ENCODE measurements around the gene PDE2A.
A peak's percentile ranks its signal among the peaks of the same experiment; 100 is the strongest.

Gene PDE2A

DNA sequence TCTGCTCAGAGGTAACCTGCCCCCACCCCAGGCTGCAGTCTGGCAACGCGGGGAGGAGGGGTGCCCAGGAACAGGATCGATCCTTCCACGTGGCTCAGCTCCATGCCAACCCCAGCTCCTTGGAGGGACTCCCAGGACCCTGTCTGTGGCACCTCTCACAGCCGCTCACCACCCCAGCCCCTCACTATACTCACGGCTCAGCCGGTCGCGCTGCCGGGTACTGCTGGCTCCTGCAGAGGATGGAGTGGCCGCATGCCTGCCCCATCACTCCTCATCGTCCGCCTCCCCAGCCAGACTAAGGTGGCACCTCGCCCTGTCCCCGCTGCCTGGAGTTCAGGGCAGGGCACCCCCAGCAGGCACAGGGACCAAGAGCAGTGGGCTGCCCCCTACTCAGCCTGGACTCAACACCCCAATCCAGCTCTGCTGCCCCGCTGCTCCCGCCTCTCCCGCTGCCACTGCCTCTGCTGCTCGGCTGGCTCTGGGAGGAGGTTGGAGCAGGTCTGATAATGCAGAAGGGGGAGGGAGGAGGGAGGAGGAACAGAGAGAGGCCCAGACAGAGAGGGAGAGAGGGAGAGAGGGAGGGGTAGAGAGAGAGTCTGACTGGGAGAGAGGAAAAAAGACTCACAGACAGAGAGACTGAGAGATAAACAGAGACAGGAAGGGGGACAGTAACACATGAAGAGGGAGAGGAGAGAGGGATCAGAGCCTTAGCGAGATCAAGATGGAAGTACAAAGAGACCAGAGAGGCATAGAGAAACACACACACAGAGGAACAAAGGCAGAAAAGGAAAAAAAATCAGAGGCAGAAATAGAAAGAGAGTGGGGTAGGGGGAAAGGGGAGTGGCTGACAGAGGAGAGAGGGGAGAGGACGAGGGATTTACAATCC lies at the start of gene PDE2A:
Gene PDE2A (minus strand): TSS at position 480 of the 886 bp plus-strand sequence. CDS start 215 bp downstream, at position 265.
- no peak for DNase-seq (ENCODE audit: low spot score)

DNA sequence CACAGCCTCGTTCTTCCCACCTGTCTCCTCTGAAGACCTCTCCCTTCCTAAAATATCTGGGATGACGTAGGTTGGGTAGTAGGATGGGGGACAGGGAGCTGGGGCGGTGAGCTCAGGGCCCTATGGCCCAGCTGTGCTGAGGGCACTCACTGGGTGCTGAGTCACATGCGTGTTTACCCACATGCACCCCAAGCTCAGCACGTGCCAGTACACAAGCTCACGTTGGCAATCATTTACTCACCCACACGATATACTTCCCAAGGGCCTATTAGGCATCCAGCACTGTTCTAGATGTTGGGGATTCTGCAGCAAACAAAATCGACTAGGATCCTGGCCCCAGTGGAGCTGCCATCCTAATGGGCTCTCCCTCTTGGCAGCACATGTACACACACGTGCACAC lies 49.3 kb upstream of the PDE2A start:
- DNase-seq (ENCODE audit: low spot score), result no peak

DNA sequence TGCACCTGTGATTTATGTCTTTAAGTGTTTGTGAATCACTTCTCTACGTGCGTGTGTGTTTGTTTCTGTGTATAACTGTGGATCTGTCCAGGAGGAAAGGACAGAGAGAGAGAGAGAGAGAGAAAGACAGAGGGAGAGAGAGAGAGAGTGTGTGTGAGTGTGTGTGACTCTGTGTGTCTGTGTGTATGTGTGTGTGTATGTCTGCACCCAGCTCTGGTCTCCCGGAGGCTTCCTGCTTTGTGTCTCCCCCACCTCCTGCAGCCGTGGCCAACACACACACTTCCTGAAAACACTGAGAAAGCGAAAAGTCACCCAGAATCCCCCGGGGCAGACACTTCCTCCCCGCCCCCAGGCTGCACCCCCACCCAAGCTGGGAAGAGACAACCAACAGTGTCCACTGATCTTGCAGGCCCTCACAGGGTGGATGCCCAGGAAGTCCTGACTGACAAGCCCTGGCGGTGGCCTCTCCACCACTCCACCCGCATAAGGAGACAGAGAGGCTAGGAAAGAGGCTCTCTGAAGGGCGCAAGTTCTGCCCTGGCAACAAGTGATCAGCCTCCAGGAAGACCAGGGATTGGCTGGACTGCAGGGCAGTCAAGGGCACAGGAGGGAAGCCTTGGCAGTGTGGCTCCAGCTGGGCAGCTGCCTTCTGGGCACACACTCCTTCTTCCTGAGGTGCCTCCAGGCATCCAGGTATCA lies 48.0 kb upstream of the PDE2A start:
- peak; percentile 90 for DNase-seq (ENCODE audit: low spot score)

DNA sequence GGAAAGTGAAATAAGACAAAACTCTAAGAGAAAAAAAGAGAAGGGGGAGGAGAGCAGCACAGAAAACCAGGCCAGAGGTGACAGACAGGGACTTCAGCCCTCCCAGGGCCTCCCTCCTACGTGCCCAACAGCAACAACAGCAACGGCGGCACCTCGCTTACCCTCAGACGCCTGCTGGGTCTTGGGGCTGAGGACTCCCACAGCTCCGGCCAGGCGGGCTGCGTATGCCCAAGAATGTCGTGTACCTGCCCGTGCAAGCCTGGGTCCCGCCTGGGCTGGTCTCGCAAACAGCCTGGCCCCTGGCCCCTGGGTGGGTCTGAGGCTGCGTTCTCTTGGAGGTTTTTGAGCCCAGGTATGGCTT lies 47.4 kb upstream of the PDE2A start:
- DNase-seq (ENCODE audit: low spot score), result no peak

DNA sequence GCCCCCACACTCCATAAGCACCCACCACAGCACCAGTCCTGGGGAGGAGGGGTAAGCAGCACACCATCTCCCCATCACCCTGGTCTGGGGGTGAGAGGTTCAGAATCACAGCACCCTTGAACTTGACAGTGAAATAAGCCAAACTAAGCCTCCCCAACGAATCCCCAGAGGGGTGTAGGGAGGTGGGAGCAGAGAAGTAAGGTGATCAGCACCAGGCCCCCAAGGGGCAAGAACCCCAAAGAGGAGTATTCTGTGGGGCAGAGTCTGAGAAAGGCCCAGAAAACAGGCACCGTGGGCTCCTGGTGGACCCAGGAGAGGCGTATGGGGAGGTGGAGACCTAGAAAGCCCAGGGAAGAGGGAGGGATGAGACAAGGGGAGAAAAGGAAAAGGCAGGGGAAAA lies 47.1 kb upstream of the PDE2A start:
- no peak for DNase-seq (ENCODE audit: low spot score)

DNA sequence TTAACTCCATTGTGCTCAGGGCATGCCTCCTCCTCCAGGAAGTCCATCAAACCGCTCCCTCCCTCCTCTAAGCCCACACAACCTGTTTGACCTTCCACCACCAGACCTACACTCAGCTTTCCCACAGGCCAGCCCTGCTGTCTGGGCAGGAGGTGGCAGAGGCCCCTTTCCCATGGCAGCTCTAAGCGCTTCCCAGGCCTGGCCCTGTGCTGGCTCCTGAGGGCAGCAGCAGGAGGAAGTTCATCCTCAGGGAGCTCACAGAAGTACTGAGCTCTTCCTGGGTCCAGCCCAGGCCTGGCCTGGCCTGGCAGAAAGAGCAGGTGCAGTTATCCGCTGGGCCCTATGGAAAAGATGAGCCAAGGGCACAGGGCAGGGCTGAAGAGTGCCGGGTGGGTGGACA lies 46.6 kb upstream of the PDE2A start:
- no peak for DNase-seq (ENCODE audit: low spot score)

DNA sequence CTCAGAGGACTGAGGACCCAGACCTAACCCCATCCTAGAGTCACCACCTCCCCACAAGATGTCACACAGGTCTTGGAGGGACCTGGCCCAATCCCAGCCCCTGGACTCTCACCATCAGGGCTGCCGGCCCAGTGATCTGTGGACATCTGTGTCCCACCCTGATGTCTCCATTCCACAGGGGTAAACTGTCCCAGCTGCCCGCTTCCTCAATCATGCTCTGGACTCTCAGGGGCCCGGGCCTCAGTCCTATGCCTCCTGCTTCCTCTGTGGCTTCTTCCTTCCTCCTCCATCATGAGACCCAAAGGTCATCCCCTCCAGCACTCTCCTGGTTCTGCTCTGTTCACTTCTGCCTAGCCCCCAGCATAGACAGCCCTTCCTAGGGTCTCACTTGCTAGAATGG lies 45.8 kb upstream of the PDE2A start:
- DNase-seq (ENCODE audit: low spot score), result no peak

DNA sequence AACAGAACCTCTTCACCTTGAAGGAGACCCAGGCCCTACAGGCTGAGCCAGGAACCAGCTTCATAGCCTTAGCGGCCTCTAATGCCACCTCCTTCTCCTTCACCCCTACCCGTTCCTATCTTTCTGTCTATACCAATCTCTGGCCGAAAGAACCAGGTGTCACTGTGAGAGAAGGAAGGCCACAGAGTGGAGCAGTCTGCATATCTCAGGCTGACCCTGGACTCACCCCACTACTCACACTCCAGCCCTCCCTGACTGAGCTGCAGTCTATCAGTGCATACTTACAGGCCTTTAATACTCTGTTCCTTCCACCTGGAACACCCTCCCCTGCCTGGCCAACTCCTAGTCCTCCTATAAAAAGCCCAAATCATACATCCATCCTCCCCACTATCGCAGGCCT lies 45.3 kb upstream of the PDE2A start:
- no peak for DNase-seq (ENCODE audit: low spot score)

DNA sequence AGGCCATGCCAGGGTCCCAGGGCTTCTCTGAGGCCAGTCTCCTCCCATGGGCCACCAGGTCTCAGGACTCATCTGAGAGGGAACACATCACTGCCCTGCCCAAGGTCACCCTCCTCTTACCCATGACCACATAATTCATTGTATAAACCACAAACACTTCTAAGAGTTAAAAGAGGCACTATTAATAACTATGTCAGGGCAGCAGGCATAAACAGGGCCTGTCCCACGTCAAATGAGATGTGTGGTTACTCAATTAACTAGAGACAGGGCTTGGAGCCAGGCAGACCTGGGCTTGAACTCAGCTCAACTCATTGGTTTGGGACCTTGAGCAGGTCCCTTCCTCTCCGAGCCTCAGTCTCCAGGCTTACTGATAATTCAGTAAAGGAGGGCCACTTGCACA lies 44.9 kb upstream of the PDE2A start:
- no peak for DNase-seq (ENCODE audit: low spot score)

DNA sequence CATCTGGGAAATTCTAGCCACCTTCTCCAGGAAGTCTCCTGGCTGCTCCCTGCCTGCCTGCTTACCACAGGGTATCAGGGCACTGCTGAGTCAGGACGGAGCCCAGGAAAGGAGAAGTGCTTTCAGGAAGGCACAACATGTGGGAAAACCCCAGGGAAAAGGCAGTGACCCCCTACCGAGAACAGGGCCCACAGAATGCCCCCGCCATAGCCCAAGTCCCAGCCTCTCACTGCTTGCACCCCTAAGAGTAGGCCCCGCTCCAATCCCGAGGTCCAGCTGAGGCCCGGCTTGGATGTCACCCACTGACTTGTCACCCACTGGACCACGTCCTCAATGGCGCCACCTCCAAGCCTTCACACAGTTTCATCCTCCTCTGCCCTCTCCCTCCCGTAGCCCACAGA lies 43.9 kb upstream of the PDE2A start:
- no peak for DNase-seq (ENCODE audit: low spot score)

DNA sequence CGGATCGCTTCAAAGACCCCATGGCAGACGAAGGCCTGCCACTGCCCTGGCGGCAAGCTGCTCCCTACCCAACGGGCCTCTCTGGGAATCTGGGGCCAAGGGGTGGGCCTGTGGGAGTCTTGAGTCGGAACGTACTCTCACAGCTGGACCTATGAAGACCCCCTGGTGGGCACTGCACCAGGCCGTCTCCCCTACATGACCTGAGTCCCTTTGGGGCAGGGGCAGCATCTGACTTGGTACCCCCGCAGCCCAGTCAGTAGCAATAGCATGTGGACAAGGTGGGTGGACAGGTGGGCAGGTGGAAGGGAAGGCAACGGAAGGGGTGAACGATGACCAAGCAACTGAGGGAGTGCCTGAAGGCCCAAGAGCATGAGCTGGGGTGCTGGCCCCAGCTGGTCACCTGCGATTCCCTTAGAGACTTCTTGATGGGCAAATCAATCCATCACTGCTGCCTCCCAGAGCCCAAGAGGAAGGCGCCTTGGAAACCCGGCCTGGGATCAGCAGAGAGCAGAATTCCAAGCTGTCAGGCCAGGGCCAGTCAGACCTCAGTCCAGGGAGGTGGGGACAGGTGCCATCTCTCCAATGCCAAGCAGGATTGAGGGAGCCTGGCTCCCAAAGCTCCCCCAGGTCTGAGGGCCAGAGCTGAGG lies 42.7 kb upstream of the PDE2A start:
- no peak for DNase-seq (ENCODE audit: low spot score)

DNA sequence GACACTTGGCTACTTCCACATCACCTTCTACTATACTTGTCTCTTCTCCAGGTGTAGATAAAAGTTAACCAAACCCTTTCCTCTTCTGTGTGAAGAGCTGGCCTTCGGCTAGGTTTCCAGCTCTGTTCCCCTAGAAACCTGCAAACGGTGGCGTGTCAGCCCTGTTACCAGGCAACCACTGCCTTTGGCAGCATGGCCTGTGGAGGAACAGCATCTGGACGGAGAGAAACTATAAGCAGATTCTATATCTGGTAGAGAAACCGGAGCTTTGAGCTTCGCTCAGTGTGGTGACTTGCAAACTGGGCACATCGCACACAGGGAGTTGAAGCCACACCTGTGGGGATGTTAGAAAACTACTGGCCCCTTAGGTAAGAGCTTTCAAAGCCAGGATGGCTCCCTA lies 42.1 kb upstream of the PDE2A start:
- no peak for DNase-seq (ENCODE audit: low spot score)

DNA sequence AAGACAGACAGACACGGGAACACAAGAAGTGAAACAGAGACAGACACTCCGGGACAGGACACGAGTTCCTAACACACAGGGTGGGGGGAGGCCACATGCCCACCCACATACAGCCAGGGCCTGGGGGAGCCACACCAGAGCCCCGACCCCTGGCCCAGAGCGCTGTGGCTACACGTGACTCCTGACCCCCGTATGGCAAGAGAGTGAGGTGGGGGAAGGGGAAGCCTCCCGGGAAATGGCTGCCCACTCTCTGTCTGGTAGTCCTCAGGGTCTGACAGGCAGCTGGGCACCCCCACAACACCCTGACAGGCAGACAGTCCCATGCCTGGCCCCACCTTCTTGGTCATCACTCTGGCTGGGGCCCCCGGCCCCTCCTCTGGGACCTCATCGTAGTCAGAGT lies 38.6 kb upstream of the PDE2A start:
- no peak for DNase-seq (ENCODE audit: low spot score)

DNA sequence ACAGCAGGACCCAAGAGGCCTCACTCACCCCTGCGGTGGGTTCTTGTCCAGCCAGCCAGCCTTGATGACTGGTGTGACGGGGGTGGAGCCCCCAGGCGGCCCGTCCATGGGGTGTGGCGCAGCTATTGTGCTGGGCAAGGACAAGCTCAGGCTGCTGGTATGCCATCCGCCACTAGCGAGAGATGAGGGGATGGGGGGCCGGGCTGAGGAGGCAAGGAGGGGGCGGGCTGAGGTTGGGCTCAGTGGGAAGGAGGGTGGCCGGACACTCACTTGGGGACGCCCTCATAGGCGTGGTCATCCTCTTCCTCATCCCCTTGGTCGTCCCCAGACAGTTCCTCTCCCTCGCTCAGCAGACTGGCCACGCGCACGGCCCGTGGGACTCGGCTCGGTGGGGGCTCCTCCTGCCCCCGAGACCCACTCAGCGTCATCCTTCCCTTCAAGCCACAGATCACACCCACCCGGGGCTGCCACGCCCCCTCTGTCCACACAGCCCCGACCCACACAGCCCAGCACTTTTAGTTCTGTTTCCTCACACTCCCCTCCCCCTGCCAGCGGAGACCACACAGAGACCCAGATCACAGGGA lies 38.0 kb upstream of the PDE2A start:
- no peak for DNase-seq (ENCODE audit: low spot score)

DNA sequence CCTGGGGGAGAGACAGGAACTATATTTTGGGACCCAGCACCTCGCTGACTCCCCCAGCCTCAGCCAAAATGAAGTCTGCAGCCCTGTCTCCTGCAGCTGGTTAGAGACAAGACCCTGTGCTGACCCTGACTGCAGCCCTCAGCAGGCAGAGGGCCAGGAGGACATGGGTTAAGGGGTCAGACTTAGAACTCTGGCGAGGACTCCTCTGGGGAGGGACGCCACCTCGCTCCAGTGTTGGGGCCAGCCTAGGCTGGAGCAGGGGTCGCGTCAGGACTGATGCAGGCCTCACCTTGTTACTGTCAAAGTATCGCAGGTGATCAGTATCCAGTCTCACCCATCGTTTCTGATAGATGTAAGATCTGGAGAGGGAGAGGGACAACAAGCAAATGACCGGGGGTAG lies 36.9 kb upstream of the PDE2A start:
- DNase-seq (ENCODE audit: low spot score), result no peak

DNA sequence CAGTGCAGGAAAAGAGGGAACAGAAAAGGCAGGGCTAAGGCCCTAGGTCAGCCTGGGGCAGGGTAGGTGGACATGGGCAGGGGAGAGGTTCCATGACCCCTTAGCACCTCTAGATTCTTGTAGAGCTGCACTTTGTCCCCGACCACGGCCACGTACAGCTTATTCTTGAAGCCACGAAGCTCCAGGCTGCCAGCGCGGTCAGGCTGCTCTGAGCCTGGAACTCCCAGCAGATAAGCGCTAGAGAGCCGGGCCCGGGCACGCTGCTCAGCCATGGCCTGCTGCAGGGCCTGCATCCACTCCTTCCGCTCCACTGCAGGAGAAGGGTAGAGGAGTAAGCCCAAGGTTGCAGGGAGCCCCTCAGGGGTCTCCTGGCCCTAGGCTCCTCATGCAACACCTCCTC lies 36.1 kb upstream of the PDE2A start:
- no peak for DNase-seq (ENCODE audit: low spot score)

DNA sequence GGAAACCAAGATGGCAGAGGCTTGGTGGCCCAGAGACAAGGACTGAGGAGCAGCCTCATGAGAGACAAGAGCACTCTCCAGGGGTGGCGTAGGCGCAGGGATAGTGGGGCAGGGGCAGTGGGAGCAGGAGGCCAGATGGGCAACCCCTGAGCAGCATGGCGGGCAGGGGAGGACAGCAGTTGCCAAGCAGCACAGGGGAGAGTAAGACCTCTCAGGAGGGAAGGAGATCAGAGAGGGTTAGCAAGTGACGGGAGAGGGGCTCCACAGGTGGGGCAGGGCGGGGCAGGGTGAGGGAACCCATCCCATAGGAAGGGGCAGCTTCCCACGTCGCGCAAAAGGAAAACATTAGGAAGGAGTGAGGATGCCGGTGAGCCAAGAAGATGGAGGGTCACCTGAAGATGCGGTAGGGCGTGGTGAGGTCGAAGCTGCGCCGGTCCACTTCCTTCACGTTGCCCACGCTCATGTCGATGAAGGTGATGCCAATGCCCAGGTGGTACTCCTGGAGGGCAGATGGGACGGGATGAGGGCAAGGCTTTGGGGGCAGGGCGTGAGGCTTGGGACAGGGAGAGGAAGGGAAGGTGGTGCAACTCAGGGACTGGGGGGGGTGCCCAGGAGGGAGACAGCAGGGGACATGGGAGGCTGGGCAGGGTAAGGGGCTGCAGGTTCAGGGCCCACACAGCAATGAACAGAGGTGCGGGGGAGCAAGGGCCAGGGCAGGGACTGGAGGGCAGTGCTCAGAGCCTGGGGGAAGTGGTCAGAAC lies 35.4 kb upstream of the PDE2A start:
- no peak for DNase-seq (ENCODE audit: low spot score)

DNA sequence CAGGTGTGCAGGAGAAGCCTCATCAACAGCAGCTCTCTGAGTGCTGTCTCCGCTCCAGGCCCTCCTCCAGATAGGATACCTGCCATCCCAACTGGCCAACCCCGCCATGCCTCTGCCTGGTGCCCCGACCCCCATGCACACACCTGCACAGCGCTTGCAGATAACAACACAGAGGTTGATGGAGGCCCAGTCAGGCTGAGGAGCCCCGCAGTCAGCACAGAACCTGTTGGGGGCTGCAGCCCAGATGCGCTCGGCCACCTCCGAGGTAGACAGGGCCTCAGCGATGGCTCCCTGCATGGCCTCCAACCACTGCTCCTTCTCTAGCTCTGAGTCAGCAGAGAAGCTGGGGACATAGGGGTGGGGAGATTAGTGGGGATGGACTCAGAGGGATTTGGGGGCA lies 32.8 kb upstream of the PDE2A start:
- no peak for DNase-seq (ENCODE audit: low spot score)

DNA sequence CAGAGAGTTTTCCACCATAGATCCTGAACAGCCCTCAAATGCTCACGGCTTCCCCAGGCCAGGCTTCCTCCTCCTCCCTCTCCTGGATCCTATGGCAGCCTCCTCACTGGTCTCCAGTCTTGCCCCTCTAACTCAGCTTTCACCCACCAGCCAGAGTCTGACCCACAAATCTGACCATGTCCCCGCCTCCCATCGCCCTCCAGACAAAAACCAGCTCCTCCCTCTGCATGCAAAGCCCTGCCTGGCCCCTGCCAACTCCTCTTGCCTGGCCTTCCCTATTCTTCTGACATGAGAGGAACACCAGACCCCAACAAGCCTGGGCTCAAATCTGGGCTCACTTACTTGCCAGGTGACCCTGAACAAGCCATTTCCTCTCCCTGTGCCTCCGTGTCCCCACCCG lies 32.4 kb upstream of the PDE2A start:
- DNase-seq (ENCODE audit: low spot score), result no peak

DNA sequence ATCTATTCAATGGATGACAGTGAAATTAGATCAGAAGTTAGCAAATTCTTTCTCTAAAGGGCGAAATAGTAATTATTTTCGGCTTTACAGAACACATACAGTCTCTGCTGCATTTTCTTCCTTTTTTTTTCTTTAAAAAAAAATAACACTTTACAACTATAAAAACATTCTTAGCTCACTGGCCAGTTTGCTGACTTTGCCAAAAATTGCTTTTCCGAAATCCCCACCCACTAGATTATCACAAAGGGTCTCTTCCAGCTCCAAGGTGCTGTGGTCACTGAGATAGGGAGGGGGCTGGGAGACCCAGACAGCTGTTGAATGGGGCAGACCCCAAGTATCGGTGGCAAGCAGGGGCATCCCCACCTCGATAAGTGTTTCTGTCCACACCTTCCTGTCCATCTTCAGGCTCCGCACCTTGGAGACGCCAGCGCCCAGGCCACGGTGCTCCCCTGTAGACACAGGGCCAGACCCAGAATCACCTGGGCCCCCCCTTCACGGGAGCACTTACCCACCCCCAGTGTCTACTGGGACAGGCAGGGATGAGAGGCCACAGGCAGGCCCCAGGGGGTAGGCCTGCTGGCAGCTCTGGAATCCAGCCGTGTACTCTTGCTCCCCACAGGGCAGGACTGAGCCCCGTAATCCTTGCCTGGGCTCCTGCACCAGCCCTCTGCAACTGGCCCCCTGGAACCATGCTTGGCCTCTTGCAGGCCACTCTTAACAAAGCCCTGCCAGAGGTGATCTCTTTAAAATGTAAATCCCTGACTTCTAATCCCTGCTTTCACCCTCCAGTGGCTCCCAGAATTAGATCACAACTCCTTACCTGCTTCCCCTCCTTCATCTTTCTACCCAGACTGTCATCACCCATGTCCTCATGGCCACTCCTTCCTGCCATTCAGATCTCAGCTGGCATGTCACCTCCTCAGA lies 31.5 kb upstream of the PDE2A start:
- DNase-seq (ENCODE audit: low spot score), result no peak

DNA sequence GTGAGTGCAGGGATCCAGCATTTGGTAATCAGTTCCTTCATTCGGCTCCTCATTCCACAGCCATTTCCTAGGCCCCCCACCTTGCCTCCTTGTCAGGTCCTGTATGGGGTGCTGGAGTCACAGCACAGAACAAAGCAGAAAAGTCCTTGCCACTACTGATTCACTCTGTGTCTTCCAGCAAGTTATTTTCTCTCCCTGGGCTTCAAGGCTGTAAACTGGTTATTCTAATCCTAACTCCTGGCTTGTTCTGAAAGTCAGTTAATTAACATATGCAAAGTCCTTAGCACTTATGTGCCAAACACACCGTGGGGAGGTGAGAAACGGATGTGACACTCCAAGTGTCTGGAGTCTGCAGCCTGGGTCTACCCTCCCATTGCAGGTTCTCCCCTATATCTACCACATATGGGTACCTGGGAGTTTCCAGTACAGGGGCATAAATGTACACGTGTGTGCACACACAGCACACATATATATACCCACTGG lies 30.6 kb upstream of the PDE2A start:
- DNase-seq (ENCODE audit: low spot score), result no peak
